Astrocyte (in vitro differentiated cells and primary cell): Measurements from ENCODE around the gene BICDL2. TPM values are rescaled to one million over a fixed set of nuclear protein-coding genes. Genes with fewer than 3 reads are reported as not detected.

Experiments used
- DNase-seq: peaks from one replicate; pipeline ENCODE4 v3.0.0-alpha.2; 2010; ENCODE audit warnings: low read depth
- FAIRE-seq: peaks from 2 replicates; lab custom pipeline; 2011; peaks lifted over from hg19 to GRCh38; lab: Jason Lieb, UNC
- H2AFZ ChIP-seq: 2 replicates; pipeline ENCODE4 v1.6.0; 2012; ENCODE audit warnings: low read depth, low read length, inconsistent platforms
- H3K27ac ChIP-seq: 2 replicates; pipeline ENCODE4 v1.5.1; 2011; ENCODE audit warnings: low read depth, low read length, inconsistent platforms
- H3K27me3 ChIP-seq: 2 replicates; pipeline ENCODE4 v1.6.0; 2011; ENCODE audit warnings: low read length, inconsistent platforms; ENCODE audit not compliant: insufficient read depth
- H3K36me3 ChIP-seq: 2 replicates; pipeline ENCODE4 v1.5.1; 2011; ENCODE audit warnings: low read length, inconsistent platforms; ENCODE audit not compliant: insufficient read depth
- H3K4me1 ChIP-seq: 2 replicates; pipeline ENCODE4 v1.5.1; 2011; ENCODE audit warnings: low read length, inconsistent platforms; ENCODE audit not compliant: insufficient read depth
- H3K4me2 ChIP-seq: 2 replicates; pipeline ENCODE4 v1.6.0; 2012; ENCODE audit warnings: low read length, inconsistent platforms
- H3K4me3 ChIP-seq: 2 replicates; pipeline ENCODE4 v1.5.1; 2011; ENCODE audit warnings: low read depth, mild to moderate bottlenecking, low read length, inconsistent platforms; ENCODE audit not compliant: insufficient read depth
- H3K79me2 ChIP-seq: 2 replicates; pipeline ENCODE4 v1.6.0; 2012; ENCODE audit warnings: mild to moderate bottlenecking, low read length, inconsistent platforms; ENCODE audit not compliant: insufficient read depth
- H3K9ac ChIP-seq: 2 replicates; pipeline ENCODE4 v1.6.0; 2012; ENCODE audit warnings: mild to moderate bottlenecking, low read length, inconsistent platforms
- H3K9me3 ChIP-seq: 2 replicates; pipeline ENCODE4 v1.5.1; 2012; ENCODE audit warnings: low read depth, mild to moderate bottlenecking, low read length, inconsistent platforms; ENCODE audit not compliant: insufficient read depth
- H4K20me1 ChIP-seq: 2 replicates; pipeline ENCODE4 v1.6.0; 2012; ENCODE audit warnings: low read length, inconsistent platforms; ENCODE audit not compliant: insufficient read depth
- H3K27ac Mint-ChIP-seq: one replicate; pipeline ENCODE4 v1.8.0; 2021; ENCODE audit warnings: mild to moderate bottlenecking, mixed read lengths; ENCODE audit not compliant: unreplicated experiment
- H3K27me3 Mint-ChIP-seq: one replicate; pipeline ENCODE4 v1.8.0; 2021; ENCODE audit warnings: low read depth, mixed read lengths; ENCODE audit not compliant: unreplicated experiment
- H3K36me3 Mint-ChIP-seq: one replicate; pipeline ENCODE4 v1.8.0; 2021; ENCODE audit warnings: low read depth, mixed read lengths; ENCODE audit not compliant: unreplicated experiment
- H3K4me1 Mint-ChIP-seq: one replicate; pipeline ENCODE4 v1.8.0; 2021; ENCODE audit warnings: low read depth, mixed read lengths; ENCODE audit not compliant: unreplicated experiment
- H3K4me3 Mint-ChIP-seq: one replicate; pipeline ENCODE4 v1.8.0; 2021; ENCODE audit warnings: mild to moderate bottlenecking, moderate library complexity, mixed read lengths; ENCODE audit not compliant: unreplicated experiment
- H3K9me3 Mint-ChIP-seq: one replicate; pipeline ENCODE4 v1.8.0; 2021; ENCODE audit warnings: mild to moderate bottlenecking, mixed read lengths; ENCODE audit not compliant: unreplicated experiment
- CTCF ChIP-seq: IDR thresholded peaks from 2 replicates; pipeline ENCODE4 v1.5.1; 2011; ENCODE audit warnings: low read depth, mild to moderate bottlenecking, inconsistent platforms, low read length, moderate library complexity; ENCODE audit not compliant: insufficient read depth
- EZH2 ChIP-seq: IDR thresholded peaks from 2 replicates; pipeline ENCODE4 v1.6.1; 2012; ENCODE audit warnings: mild to moderate bottlenecking, low read length, inconsistent platforms; ENCODE audit not compliant: insufficient read depth
- total RNA-seq: library from RNA; stranded (reverse); gene quantifications from 2 replicates; pipeline ENCODE4 v1.2.1, GENCODE V29; 2021

Gene BICDL2
- total RNA-seq, 1 donor from 2014 or later, result 0.16 TPM

GRCh38 chr16:3049921-3050481, 13.3 kb upstream of the BICDL2 start:
- Mint-ChIP-seq H3K4me1 (no peaks in the 10 kb centered on the region), H3K36me3 (peaks cover 2% of the 10 kb centered on the region), H3K27me3 (peaks cover 30% of the 10 kb centered on the region), H3K4me3 (no peak overlapping the region), H3K27ac (no peak overlapping the region), H3K9me3 (peaks cover 3% of the 10 kb centered on the region)
- no peaks in the 10 kb centered on the region for H3K9me3 ChIP-seq
- H3K79me2 ChIP-seq, result no peaks in the 10 kb centered on the region
- peaks cover 3% of the 10 kb centered on the region for H4K20me1 ChIP-seq
- H3K36me3 ChIP-seq, result no peaks in the 10 kb centered on the region
- FAIRE-seq (no peak), DNase-seq (no peak)
- H3K27me3 ChIP-seq, result peaks cover 20% of the 10 kb centered on the region
- TF ChIP-seq EZH2 (no peak), CTCF (no peak)
- H2AFZ ChIP-seq, result no peak overlapping the region
- peaks cover 8% of the 10 kb centered on the region for H3K4me1 ChIP-seq
- H3K4me2 ChIP-seq, result no peak overlapping the region
- no peak overlapping the region for H3K4me3 ChIP-seq
- no peak overlapping the region for H3K9ac ChIP-seq
- no peak overlapping the region for H3K27ac ChIP-seq

DNA sequence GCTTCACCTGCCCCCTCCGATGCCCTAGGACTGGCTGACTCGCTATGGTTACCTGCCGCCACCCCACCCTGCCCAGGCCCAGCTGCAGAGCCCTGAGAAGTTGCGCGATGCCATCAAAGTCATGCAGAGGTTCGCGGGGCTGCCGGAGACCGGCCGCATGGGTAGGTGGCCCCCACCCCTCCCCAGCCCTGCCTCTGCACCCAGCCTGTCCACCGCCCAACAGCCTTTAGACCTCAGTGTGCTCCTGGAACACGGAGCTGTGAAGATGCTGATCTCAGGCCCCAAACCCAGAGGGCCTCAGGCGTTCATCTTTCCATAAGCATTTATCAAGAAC, 10.6 kb upstream of the BICDL2 start:
- H3K36me3 Mint-ChIP-seq, result no peaks in the 10 kb centered on the region
- H3K9me3 ChIP-seq, result no peaks in the 10 kb centered on the region
- H3K4me1 Mint-ChIP-seq, result no peaks in the 10 kb centered on the region
- peaks cover 8% of the 10 kb centered on the region for H3K4me1 ChIP-seq
- peaks cover 20% of the 10 kb centered on the region for H3K27me3 ChIP-seq
- FAIRE-seq (no peak), DNase-seq (no peak)
- TF ChIP-seq CTCF, result no peak
- no peak for TF ChIP-seq EZH2
- H2AFZ ChIP-seq, result no peak overlapping the region
- no peak overlapping the region for H3K4me3 ChIP-seq
- H3K9ac ChIP-seq, result no peak overlapping the region
- H3K4me3 Mint-ChIP-seq, result peak overlapping the region; percentile 54
- no peaks in the 10 kb centered on the region for H3K36me3 ChIP-seq
- H3K27ac Mint-ChIP-seq, result no peak overlapping the region
- H3K27ac ChIP-seq, result no peak overlapping the region
- H3K27me3 Mint-ChIP-seq, result peaks cover 39% of the 10 kb centered on the region
- no peaks in the 10 kb centered on the region for H3K9me3 Mint-ChIP-seq
- H4K20me1 ChIP-seq, result no peaks in the 10 kb centered on the region
- H3K4me2 ChIP-seq, result no peak overlapping the region
- H3K79me2 ChIP-seq, result no peaks in the 10 kb centered on the region

- Histone ChIP-seq H3K36me3 (no peaks in the 10 kb centered on the region), H3K27me3 (peaks cover 20% of the 10 kb centered on the region), H3K4me3 (no peak overlapping the region), H4K20me1 (no peaks in the 10 kb centered on the region), H3K4me1 (peaks cover 8% of the 10 kb centered on the region), H2AFZ (no peak overlapping the region), H3K4me2 (peak overlapping the region; percentile 84), H3K9ac (no peak overlapping the region), H3K9me3 (no peaks in the 10 kb centered on the region), H3K27ac (no peak overlapping the region), H3K79me2 (no peaks in the 10 kb centered on the region)
- Mint-ChIP-seq H3K4me1 (no peaks in the 10 kb centered on the region), H3K9me3 (no peaks in the 10 kb centered on the region), H3K4me3 (peak overlapping the region; percentile 50), H3K36me3 (no peaks in the 10 kb centered on the region), H3K27ac (no peak overlapping the region), H3K27me3 (peaks cover 37% of the 10 kb centered on the region)
- peak; percentile 93 for TF ChIP-seq EZH2
- no peak for TF ChIP-seq CTCF
- DNase-seq, result no peak
- FAIRE-seq, result no peak
Measured at GRCh38 chr16:3046641-3047386, 10.1 kb upstream of the BICDL2 start.
